GM12878 (cell line): ENCODE measurements around the gene ABCA3. TPM values are rescaled to one million over a fixed set of nuclear protein-coding genes. Genes with fewer than 3 reads are reported as not detected.

ENCODE experiments used
- ATAC-seq: fragments of 200-7000 bp; cut with Tn5 transposase; 3 replicates; pipeline ENCODE4 v1.9.1; 2020; ENCODE audit warnings: mild to moderate bottlenecking, moderate library complexity
- BruUV-seq: library from RNA; stranded (reverse); fragments of 400-500 nt; replicated peaks from 2 replicates; lab custom pipeline; 2021; lab: Mats Ljungman, UMichigan
- CTCF ChIA-PET: fragments of 300-600 bp; sonication (Branson Sonifier 250); formaldehyde crosslinking; extraction: SDS; loops from one replicate; lab custom pipeline; 2021; ENCODE audit warnings: inconsistent platforms; lab: Yijun Ruan, JAX
- POLR2A ChIA-PET: fragments of 350-600 bp; formaldehyde crosslinking; extraction: SDS; loops from one replicate; lab custom pipeline; 2021; ENCODE audit warnings: inconsistent platforms; lab: Charles Lee
- RAD21 ChIA-PET: fragments of 300-600 bp; sonication (Branson Sonifier 250); formaldehyde crosslinking; loops from one replicate; lab custom pipeline; 2023; ENCODE audit warnings: antibody characterized with exemption; ENCODE audit not compliant: unreplicated experiment; lab: Charles Lee
- SMC1A ChIA-PET: fragments of 300-600 bp; sonication (Branson Sonifier 250); formaldehyde crosslinking; loops from one replicate; lab custom pipeline; 2023; ENCODE audit not compliant: unreplicated experiment, uncharacterized antibody; lab: Charles Lee
- DNase-seq: peaks from one replicate; pipeline ENCODE4 v3.0.0-alpha.2; 2011; ENCODE audit warnings: low read depth, low spot score
- FAIRE-seq: peaks from 3 replicates; lab custom pipeline; 2011; peaks lifted over from hg19 to GRCh38; lab: Jason Lieb, UNC
- H2AFZ ChIP-seq: 2 replicates; pipeline ENCODE4 v1.6.0; 2011; ENCODE audit warnings: low read depth, low read length, control low read depth; ENCODE audit not compliant: control insufficient read depth
- H3K27ac ChIP-seq: 2 replicates; pipeline ENCODE4 v1.5.1; 2011; ENCODE audit warnings: control low read depth; ENCODE audit not compliant: control insufficient read depth, insufficient read depth
- H3K27me3 ChIP-seq, 2 experiments: replicated peaks in 1 of 2; 2 replicates each; pipeline versions ENCODE4 v1.6.0 to v1.6.1; 2011; ENCODE audit warnings: low read length in 1 of 2; ENCODE audit not compliant: control insufficient read depth in 2 of 2, insufficient read depth in 2 of 2
- H3K36me3 ChIP-seq, 2 experiments: 2 replicates each; pipeline ENCODE4 v1.5.1; 2011; ENCODE audit warnings: low read length in 1 of 2; ENCODE audit not compliant: control insufficient read depth in 2 of 2, insufficient read depth in 2 of 2
- H3K4me1 ChIP-seq: 2 replicates; pipeline ENCODE4 v1.6.1; 2011; ENCODE audit warnings: mild to moderate bottlenecking, low read length, moderate library complexity, mixed read lengths; ENCODE audit not compliant: control insufficient read depth, insufficient read depth
- H3K4me2 ChIP-seq: 2 replicates; pipeline ENCODE4 v1.6.0; 2011; ENCODE audit warnings: control low read depth; ENCODE audit not compliant: control insufficient read depth, insufficient read depth
- H3K4me3 ChIP-seq: fragments of 200-600 bp; sonication (generic); 2 replicates; pipeline ENCODE4 v1.5.1; 2016
- H3K79me2 ChIP-seq: 2 replicates; pipeline ENCODE4 v1.6.0; 2011; ENCODE audit warnings: low read length; ENCODE audit not compliant: control insufficient read depth, insufficient read depth
- H3K9ac ChIP-seq: 2 replicates; pipeline ENCODE4 v1.8.0; 2011; ENCODE audit warnings: low read length, control low read depth, mixed read lengths; ENCODE audit not compliant: control insufficient read depth, insufficient read depth
- H3K9me3 ChIP-seq: replicated peaks from 3 replicates; pipeline ENCODE4 v1.5.1; 2011; ENCODE audit warnings: mild to moderate bottlenecking, low read length; ENCODE audit not compliant: control insufficient read depth, insufficient read depth
- H4K20me1 ChIP-seq: 2 replicates; pipeline ENCODE4 v1.6.0; 2011; ENCODE audit not compliant: control insufficient read depth, insufficient read depth
- EED ChIP-seq: sonication (generic); IDR thresholded peaks from 2 replicates; pipeline ENCODE4 v1.6.1; 2016; ENCODE audit warnings: antibody characterized with exemption, low read depth
- HDAC2 ChIP-seq: fragments of 200-600 bp; sonication (generic); IDR thresholded peaks from 2 replicates; pipeline ENCODE4 v1.6.1; 2017
- IKZF2 ChIP-seq, 2 experiments: fragments of 450-650 bp; IDR thresholded peaks; 2 replicates each; pipeline ENCODE4 v1.6.1; 2017; ENCODE audit warnings: mild to moderate bottlenecking in 2 of 2, moderate library complexity in 2 of 2
- NR2F1 ChIP-seq: fragments of 450-650 bp; conservative IDR thresholded peaks from 2 replicates; pipeline ENCODE4 v1.6.1; 2017; ENCODE audit warnings: mild to moderate bottlenecking
- POLR2A ChIP-seq: IDR thresholded peaks from 2 replicates; pipeline ENCODE4 v1.6.1; 2011; ENCODE audit warnings: low read depth, mild to moderate bottlenecking, low read length
- SIN3A ChIP-seq: IDR thresholded peaks from 2 replicates; pipeline ENCODE4 v1.6.1; 2012; ENCODE audit warnings: low read depth, low read length, improper control_type of control experiment
- ZNF207 ChIP-seq: fragments of 450-650 bp; IDR thresholded peaks from 2 replicates; pipeline ENCODE4 v1.6.1; 2014; ENCODE audit warnings: antibody characterized with exemption, mild to moderate bottlenecking, borderline replicate concordance
- WGBS: methylation state at CpG from one replicate; pipeline ENCODE4 v1.1.6; 2016; ENCODE audit warnings: low lambda C conversion rate; ENCODE audit not compliant: insufficient replicate concordance, insufficient coverage; ENCODE audit errors: missing lambda C conversion rate; 5-methylcytosine and 5-hydroxymethylcytosine counted together
- in situ Hi-C: fragments of 300-500 bp; cut with MboI; formaldehyde crosslinking; loops from 9 replicates; pipeline ENCODE4 v1.14.3; 2018; ENCODE audit warnings: mixed read lengths
- intact Hi-C: fragments of 100-400 bp; cut with micrococcal nuclease; formaldehyde crosslinking; loops from one replicate; pipeline ENCODE4 v1.14.2; 2022; ENCODE audit not compliant: unreplicated experiment
- polyA plus RNA-seq, 11 experiments: library from polyadenylated mRNA; depleted of rRNA in 4 of 11; unstranded in 6 of 11; stranded (reverse) in 5 of 11; fragments of >200 nt; fragmentation: Nextera tagmentation in 4 of 11; fragmentation: Illumina TruSeq in 1 of 11; extraction: Ambion mirVana in 4 of 11; extraction: Trizol in 1 of 11; gene quantifications; 1 replicate in 1 of 11; 2 replicates in 10 of 11; pipeline versions ENCODE4 v1.2.1 to v1.2.3, GENCODE V29; 2011 to 2016; ENCODE audit warnings: inconsistent platforms in 2 of 11, missing spikeins in 2 of 11, low read depth in 1 of 11
- total RNA-seq, 4 experiments: library from RNA; depleted of rRNA in 3 of 4; stranded (reverse); fragments of >200 nt in 3 of 4; fragmentation: Illumina TruSeq in 1 of 4; extraction: Trizol in 1 of 4; gene quantifications; 2 replicates each; pipeline versions ENCODE4 v1.2.1 to v1.2.3, GENCODE V29; 2013 to 2021
- TF ChIP-seq, protein P1 (sequence below): IDR thresholded peaks from 2 replicates; pipeline ENCODE4 v1.6.1; 2012; ENCODE audit warnings: low read depth, low read length, improper control_type of control experiment
- TF ChIP-seq, protein P2 (sequence below): fragments of 450-650 bp; IDR thresholded peaks from 2 replicates; pipeline ENCODE4 v1.6.1; 2016; ENCODE audit warnings: mild to moderate bottlenecking, moderate library complexity, borderline replicate concordance
- TF ChIP-seq, protein P3 (sequence below), 3 experiments: IDR thresholded peaks in 2 of 3; conservative IDR thresholded peaks in 1 of 3; 2 replicates each; pipeline ENCODE4 v1.5.1; 2011; ENCODE audit warnings: low read depth in 3 of 3, low read length in 3 of 3, mild to moderate bottlenecking in 3 of 3, control low read depth in 2 of 3, moderate library complexity in 2 of 3, inconsistent platforms in 1 of 3, mixed read lengths in 1 of 3; ENCODE audit not compliant: control insufficient read depth in 2 of 3, insufficient read depth in 1 of 3; ENCODE audit errors: extremely low read depth in 1 of 3

Gene ABCA3
- total and polyA plus RNA-seq, 10 of the 15 experiments (the other 5 are each of a cell fraction or from before 2014, with no cell fraction given), result 0.71 to 17.6 (median 6.7) TPM

DNA sequence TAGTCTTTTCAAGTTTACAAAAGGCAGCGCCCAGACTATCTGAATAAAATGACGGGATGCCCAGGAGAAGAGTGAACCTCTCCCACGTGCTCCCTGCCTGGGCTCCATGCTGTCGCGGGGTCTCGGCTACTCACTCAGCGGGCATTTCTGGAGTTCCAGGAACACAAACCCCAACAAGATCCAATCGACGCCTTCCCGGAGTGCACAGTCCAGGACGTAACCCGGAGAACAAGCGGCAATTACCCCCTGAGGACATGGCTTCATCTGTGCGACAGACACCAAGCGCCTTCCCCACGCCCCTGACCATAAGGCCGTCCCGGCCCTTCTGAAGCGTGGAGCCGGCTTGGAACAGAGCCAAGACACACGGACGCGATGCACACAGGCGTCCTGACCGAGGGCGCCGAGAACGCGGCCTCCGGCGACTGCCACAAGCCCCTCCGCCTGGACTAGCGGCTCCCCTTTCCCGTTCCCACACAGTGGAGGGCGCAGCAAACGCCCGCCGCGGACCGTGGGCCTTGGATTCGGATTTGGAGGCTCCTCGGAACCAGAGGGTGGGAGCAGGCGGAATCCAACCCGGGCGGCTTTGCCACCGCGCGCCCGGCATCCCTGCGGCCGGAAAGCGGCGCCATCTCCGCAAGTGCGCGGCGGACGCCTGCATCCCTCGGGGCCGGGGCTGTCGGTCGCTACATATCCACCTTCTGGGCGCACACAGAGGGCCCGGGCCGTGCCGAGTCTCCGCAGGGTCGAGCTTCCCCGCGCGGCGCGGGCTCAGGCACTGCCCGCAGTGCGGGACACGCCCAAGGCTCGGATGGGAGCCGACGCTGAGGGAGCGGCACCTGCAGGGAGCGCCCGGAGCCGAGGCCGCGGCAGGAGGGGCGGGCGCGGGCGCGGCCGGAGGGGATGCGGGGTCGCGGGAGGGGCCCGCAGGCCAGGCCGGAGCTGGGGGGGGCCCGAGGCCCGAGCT lies 725 bp downstream of the ABCA3 start:
- no TSS peak for BruUV-seq
- peak overlapping the region; percentile 77 for H3K9ac ChIP-seq
- in situ Hi-C loops (loop anchor here (5.0 kb wide), 1 partner anchor 157 kb away; no protein-coding TSS in a partner anchor), intact Hi-C loops (loop anchor here (1.0 to 5.0 kb wide), 4 partner anchors 83 to 161 kb away; partner anchors contain the start of gene CCNF)
- WGBS, result 6% methylated on average over 87 of the region's 98 CpGs
- H3K36me3 ChIP-seq, result no peaks in the 10 kb centered on the region
- ATAC-seq, result peak; percentile 44
- peaks cover 3% of the 10 kb centered on the region; the same call in 1 of the 2 replicates for H3K4me1 ChIP-seq
- peak overlapping the region; percentile 31 for H3K27ac ChIP-seq
- ChIA-PET SMC1A (no interaction called here), CTCF (interaction anchor here (0.6 to 1.2 kb wide), 8 partner anchors 11 to 161 kb away, joined by 3 to 4 read pairs (median 3); partner anchors contain the start of gene ECI1), RAD21 (no interaction called here), POLR2A (interaction anchor here (0.6 kb wide), 1 partner anchor 129 kb away, joined by 3 read pairs; no protein-coding TSS in a partner anchor)
- FAIRE-seq, result no peak
- H2AFZ ChIP-seq, result peak overlapping the region; percentile 84
- DNase-seq, result no peak
- H3K79me2 ChIP-seq, result peaks cover 5% of the 10 kb centered on the region
- no peaks in the 10 kb centered on the region for H4K20me1 ChIP-seq
- no peaks in the 10 kb centered on the region for H3K9me3 ChIP-seq
- no peaks in the 10 kb centered on the region for H3K27me3 ChIP-seq
- H3K4me2 ChIP-seq, result peak overlapping the region; percentile 92
- H3K4me3 ChIP-seq, result peak overlapping the region; percentile 94
- TF ChIP-seq NR2F1, result no peak
- no peak for TF ChIP-seq HDAC2
- TF ChIP-seq ZNF207, result no peak
- TF ChIP-seq, protein P1, sequence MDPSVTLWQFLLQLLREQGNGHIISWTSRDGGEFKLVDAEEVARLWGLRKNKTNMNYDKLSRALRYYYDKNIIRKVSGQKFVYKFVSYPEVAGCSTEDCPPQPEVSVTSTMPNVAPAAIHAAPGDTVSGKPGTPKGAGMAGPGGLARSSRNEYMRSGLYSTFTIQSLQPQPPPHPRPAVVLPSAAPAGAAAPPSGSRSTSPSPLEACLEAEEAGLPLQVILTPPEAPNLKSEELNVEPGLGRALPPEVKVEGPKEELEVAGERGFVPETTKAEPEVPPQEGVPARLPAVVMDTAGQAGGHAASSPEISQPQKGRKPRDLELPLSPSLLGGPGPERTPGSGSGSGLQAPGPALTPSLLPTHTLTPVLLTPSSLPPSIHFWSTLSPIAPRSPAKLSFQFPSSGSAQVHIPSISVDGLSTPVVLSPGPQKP, result 0 out of 2 replicates have a peak, but pooled peaks have one; percentile 38
- TF ChIP-seq, protein P2, sequence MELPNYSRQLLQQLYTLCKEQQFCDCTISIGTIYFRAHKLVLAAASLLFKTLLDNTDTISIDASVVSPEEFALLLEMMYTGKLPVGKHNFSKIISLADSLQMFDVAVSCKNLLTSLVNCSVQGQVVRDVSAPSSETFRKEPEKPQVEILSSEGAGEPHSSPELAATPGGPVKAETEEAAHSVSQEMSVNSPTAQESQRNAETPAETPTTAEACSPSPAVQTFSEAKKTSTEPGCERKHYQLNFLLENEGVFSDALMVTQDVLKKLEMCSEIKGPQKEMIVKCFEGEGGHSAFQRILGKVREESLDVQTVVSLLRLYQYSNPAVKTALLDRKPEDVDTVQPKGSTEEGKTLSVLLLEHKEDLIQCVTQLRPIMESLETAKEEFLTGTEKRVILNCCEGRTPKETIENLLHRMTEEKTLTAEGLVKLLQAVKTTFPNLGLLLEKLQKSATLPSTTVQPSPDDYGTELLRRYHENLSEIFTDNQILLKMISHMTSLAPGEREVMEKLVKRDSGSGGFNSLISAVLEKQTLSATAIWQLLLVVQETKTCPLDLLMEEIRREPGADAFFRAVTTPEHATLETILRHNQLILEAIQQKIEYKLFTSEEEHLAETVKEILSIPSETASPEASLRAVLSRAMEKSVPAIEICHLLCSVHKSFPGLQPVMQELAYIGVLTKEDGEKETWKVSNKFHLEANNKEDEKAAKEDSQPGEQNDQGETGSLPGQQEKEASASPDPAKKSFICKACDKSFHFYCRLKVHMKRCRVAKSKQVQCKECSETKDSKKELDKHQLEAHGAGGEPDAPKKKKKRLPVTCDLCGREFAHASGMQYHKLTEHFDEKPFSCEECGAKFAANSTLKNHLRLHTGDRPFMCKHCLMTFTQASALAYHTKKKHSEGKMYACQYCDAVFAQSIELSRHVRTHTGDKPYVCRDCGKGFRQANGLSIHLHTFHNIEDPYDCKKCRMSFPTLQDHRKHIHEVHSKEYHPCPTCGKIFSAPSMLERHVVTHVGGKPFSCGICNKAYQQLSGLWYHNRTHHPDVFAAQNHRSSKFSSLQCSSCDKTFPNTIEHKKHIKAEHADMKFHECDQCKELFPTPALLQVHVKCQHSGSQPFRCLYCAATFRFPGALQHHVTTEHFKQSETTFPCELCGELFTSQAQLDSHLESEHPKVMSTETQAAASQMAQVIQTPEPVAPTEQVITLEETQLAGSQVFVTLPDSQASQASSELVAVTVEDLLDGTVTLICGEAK, result 0 out of 2 replicates have a peak, but pooled peaks have one; percentile 46
- peak in 1 of 2 experiments; percentile 22; a peak in 1 of 4 replicates for TF ChIP-seq IKZF2 (IDR thresholded peaks at IDR 0.05)
- TF ChIP-seq, protein P3, sequence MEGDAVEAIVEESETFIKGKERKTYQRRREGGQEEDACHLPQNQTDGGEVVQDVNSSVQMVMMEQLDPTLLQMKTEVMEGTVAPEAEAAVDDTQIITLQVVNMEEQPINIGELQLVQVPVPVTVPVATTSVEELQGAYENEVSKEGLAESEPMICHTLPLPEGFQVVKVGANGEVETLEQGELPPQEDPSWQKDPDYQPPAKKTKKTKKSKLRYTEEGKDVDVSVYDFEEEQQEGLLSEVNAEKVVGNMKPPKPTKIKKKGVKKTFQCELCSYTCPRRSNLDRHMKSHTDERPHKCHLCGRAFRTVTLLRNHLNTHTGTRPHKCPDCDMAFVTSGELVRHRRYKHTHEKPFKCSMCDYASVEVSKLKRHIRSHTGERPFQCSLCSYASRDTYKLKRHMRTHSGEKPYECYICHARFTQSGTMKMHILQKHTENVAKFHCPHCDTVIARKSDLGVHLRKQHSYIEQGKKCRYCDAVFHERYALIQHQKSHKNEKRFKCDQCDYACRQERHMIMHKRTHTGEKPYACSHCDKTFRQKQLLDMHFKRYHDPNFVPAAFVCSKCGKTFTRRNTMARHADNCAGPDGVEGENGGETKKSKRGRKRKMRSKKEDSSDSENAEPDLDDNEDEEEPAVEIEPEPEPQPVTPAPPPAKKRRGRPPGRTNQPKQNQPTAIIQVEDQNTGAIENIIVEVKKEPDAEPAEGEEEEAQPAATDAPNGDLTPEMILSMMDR (IDR thresholded peaks at IDR 0.05 in 2 of 3, conservative IDR thresholded peaks at IDR 0.05 in 1 of 3; ENCODE audit: control insufficient read depth in 2 of 3, extremely low read depth in 1 of 3, insufficient read depth in 1 of 3, low read depth in 3 of 3, low read length in 3 of 3), result peak in 2 of 3 experiments; percentile 10 to 19; a peak in 2 of 6 replicates
- TF ChIP-seq SIN3A, result 0 out of 2 replicates have a peak, but pooled peaks have one; percentile 39
- TF ChIP-seq POLR2A, result peak; percentile 42; the same call in 1 of the 2 replicates
- 0 out of 2 replicates have a peak, but pooled peaks have one; percentile 23 for TF ChIP-seq EED
